IPS-18a (cell line): ENCODE data around the gene KRT74.

ENCODE experiments used
- H3K27ac ChIP-seq: one replicate; pipeline ENCODE4 v1.5.1; 2013; ENCODE audit warnings: low read length
- H3K27me3 ChIP-seq: one replicate; pipeline ENCODE4 v1.6.1; 2013; ENCODE audit warnings: mild to moderate bottlenecking, low read length; ENCODE audit not compliant: control insufficient read depth, insufficient read depth
- H3K36me3 ChIP-seq: one replicate; pipeline ENCODE4 v1.6.1; 2013; ENCODE audit warnings: low read depth, low read length; ENCODE audit not compliant: control insufficient read depth
- H3K4me1 ChIP-seq: one replicate; pipeline ENCODE4 v1.6.1; 2013; ENCODE audit warnings: low read depth, low read length; ENCODE audit not compliant: control insufficient read depth
- H3K4me3 ChIP-seq: one replicate; pipeline ENCODE4 v1.5.1; 2013; ENCODE audit warnings: low read length
- H3K9ac ChIP-seq: one replicate; pipeline ENCODE4 v1.6.1; 2013; ENCODE audit warnings: mild to moderate bottlenecking, low read length, moderate library complexity
- H3K9me3 ChIP-seq: one replicate; pipeline ENCODE4 v1.6.1; 2013; ENCODE audit warnings: low read depth, low read length; ENCODE audit not compliant: control insufficient read depth

Gene KRT74

GRCh38 chr12:52533686-52534470 is 39.8 kb downstream of the KRT74 start:
- no peaks in the 10 kb centered on the region for H3K9me3 ChIP-seq
- no peak overlapping the region for H3K4me3 ChIP-seq
- H3K4me1 ChIP-seq: no peaks in the 10 kb centered on the region
- H3K27ac ChIP-seq: no peak overlapping the region
- no peaks in the 10 kb centered on the region for H3K27me3 ChIP-seq
- H3K36me3 ChIP-seq: no peaks in the 10 kb centered on the region
- no peak overlapping the region for H3K9ac ChIP-seq

- H3K4me1 ChIP-seq: no peaks in the 10 kb centered on the region
- no peaks in the 10 kb centered on the region for H3K9me3 ChIP-seq
- no peak overlapping the region for H3K9ac ChIP-seq
- no peak overlapping the region for H3K27ac ChIP-seq
- no peak overlapping the region for H3K4me3 ChIP-seq
- no peaks in the 10 kb centered on the region for H3K36me3 ChIP-seq
- no peaks in the 10 kb centered on the region for H3K27me3 ChIP-seq
These were observed 41.0 kb downstream of the KRT74 start for GRCh38 chr12:52532636-52533035.

GRCh38 chr12:52531566-52532300 is 41.9 kb downstream of the KRT74 start:
- H3K4me1 ChIP-seq: no peaks in the 10 kb centered on the region
- H3K27me3 ChIP-seq: no peaks in the 10 kb centered on the region
- H3K36me3 ChIP-seq: no peaks in the 10 kb centered on the region
- no peak overlapping the region for H3K27ac ChIP-seq
- no peak overlapping the region for H3K9ac ChIP-seq
- no peak overlapping the region for H3K4me3 ChIP-seq
- no peaks in the 10 kb centered on the region for H3K9me3 ChIP-seq

- H3K36me3 ChIP-seq: no peaks in the 10 kb centered on the region
- no peaks in the 10 kb centered on the region for H3K27me3 ChIP-seq
- H3K27ac ChIP-seq: no peak overlapping the region
- no peak overlapping the region for H3K4me3 ChIP-seq
- H3K4me1 ChIP-seq: no peaks in the 10 kb centered on the region
- no peaks in the 10 kb centered on the region for H3K9me3 ChIP-seq
- H3K9ac ChIP-seq: no peak overlapping the region
These were observed 42.7 kb downstream of the KRT74 start for GRCh38 chr12:52530905-52531304.

- no peaks in the 10 kb centered on the region for H3K27me3 ChIP-seq
- H3K4me3 ChIP-seq: no peak overlapping the region
- no peaks in the 10 kb centered on the region for H3K36me3 ChIP-seq
- H3K9ac ChIP-seq: no peak overlapping the region
- no peaks in the 10 kb centered on the region for H3K4me1 ChIP-seq
- H3K27ac ChIP-seq: no peak overlapping the region
- H3K9me3 ChIP-seq: no peaks in the 10 kb centered on the region
These were observed 43.3 kb downstream of the KRT74 start for GRCh38 chr12:52530366-52530765.

- Histone ChIP-seq H3K36me3 (no peaks in the 10 kb centered on the region), H3K27ac (no peak overlapping the region), H3K4me1 (no peaks in the 10 kb centered on the region), H3K27me3 (no peaks in the 10 kb centered on the region), H3K4me3 (no peak overlapping the region), H3K9ac (no peak overlapping the region), H3K9me3 (no peaks in the 10 kb centered on the region)
These were observed 43.8 kb downstream of the KRT74 start for GRCh38 chr12:52529846-52530245.

GRCh38 chr12:52529417-52529816 is 44.2 kb downstream of the KRT74 start:
- Histone ChIP-seq H3K4me3 (no peak overlapping the region), H3K27ac (no peak overlapping the region), H3K4me1 (no peaks in the 10 kb centered on the region), H3K9me3 (no peaks in the 10 kb centered on the region), H3K36me3 (no peaks in the 10 kb centered on the region), H3K27me3 (no peaks in the 10 kb centered on the region), H3K9ac (no peak overlapping the region)

- Histone ChIP-seq H3K27me3 (no peaks in the 10 kb centered on the region), H3K9me3 (no peaks in the 10 kb centered on the region), H3K27ac (no peak overlapping the region), H3K4me3 (no peak overlapping the region), H3K36me3 (no peaks in the 10 kb centered on the region), H3K9ac (no peak overlapping the region), H3K4me1 (no peaks in the 10 kb centered on the region)
These were observed 45.0 kb downstream of the KRT74 start for GRCh38 chr12:52528641-52529143.

- Histone ChIP-seq H3K9ac (no peak overlapping the region), H3K4me1 (no peaks in the 10 kb centered on the region), H3K4me3 (no peak overlapping the region)
These were observed 46.4 kb downstream of the KRT74 start for GRCh38 chr12:52527121-52527800.

GRCh38 chr12:52526511-52526951 is 47.1 kb downstream of the KRT74 start:
- Histone ChIP-seq H3K4me3 (no peak overlapping the region), H3K4me1 (no peaks in the 10 kb centered on the region), H3K27ac (no peak overlapping the region), H3K9me3 (no peaks in the 10 kb centered on the region), H3K9ac (no peak overlapping the region), H3K36me3 (no peaks in the 10 kb centered on the region), H3K27me3 (no peaks in the 10 kb centered on the region)

More at GRCh38 chr12:52527121-52527800, 46.4 kb downstream of the KRT74 start:
- Histone ChIP-seq H3K36me3 (no peaks in the 10 kb centered on the region), H3K27ac (no peak overlapping the region), H3K9me3 (no peaks in the 10 kb centered on the region), H3K27me3 (no peaks in the 10 kb centered on the region)

- Histone ChIP-seq H3K9ac (no peak overlapping the region), H3K9me3 (no peaks in the 10 kb centered on the region), H3K27me3 (no peaks in the 10 kb centered on the region), H3K36me3 (no peaks in the 10 kb centered on the region), H3K4me1 (no peaks in the 10 kb centered on the region), H3K27ac (no peak overlapping the region), H3K4me3 (no peak overlapping the region)
These were observed 47.8 kb downstream of the KRT74 start for GRCh38 chr12:52525661-52526499.
